Measurements from ENCODE around the gene DLG1.

The DLG1 gene

DNA sequence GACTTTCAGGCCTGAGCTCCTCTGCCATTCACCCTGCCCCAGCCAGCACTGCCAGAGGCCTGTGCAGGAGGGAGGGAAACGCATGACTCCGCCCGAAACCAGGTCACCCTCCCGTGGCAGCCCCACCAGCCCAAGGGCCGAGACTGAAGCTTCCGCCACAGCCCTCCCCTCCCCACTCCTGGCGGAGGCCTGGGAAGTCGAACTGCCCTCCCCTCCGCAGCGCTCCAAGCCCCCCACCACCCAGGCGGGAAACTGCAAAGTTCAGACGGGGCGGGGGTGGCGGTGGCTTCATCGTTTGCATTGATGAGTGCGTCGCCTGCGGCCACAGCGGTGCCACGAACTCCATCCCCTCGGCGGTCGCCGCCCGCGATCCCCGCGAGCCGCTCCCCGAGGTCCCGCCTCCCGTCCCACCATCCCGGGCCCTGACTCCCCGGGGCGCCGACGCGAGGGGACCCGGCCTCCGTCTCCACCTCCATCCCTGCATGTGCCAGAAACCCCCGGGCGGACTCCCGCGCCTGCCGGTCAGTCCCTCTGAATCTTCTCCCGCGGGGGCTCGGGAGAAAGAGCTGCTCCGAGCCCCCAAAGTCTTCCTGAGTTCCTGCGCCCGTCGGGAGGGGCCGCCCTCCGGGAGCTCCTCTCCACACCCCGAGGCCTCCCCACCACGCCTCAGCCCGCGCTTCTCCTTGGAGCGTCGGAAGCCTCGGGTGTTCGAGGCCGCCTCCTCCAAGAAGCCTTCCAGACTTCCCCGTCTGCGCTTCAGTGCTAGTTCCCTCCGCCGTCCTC, 269.5 kb downstream of the DLG1 start:
- DNase-seq (ENCODE audit: low spot score), result no peak

DNA sequence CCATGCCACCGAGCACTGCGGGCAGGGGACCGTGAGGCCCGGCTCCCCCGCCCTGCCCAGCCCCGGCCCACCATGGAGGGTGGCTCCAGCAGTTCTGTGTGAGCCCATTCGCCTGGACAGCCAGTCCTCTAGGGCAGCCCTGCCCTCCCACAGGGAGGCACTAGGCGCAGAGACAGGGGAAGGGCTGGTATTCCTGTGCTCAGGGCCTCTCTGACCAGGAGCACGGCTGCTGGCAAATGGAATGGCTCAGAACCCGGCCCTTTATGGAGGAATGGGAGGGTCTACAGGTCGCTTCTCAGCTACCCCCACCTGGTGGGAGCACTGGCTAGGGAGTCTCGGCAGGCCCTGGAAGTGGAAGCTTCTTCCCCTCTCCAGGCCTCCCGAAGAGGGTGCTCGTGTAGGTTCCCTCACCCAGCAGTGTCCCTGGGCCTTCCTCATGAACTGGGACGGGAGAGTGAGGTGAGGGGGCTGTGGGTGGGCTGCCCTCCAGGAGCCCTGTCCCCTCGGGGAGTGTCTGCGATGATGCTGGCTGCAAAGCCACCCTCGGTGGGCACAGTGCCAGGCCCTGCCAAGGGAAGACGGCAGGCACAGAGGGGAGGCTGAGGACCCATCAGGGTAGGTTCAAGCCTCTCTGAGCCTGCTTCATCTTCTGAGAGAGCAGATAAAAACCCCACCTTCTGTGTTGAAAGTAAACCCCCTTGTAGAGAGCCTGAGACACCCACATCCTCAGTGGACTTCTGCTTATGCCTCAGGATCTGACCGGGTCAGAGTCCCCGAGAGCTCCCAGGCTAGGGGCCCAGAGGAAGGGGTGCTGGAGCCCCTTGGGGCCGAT, 270.3 kb downstream of the DLG1 start:
- DNase-seq (ENCODE audit: low spot score), result no peak

DNA sequence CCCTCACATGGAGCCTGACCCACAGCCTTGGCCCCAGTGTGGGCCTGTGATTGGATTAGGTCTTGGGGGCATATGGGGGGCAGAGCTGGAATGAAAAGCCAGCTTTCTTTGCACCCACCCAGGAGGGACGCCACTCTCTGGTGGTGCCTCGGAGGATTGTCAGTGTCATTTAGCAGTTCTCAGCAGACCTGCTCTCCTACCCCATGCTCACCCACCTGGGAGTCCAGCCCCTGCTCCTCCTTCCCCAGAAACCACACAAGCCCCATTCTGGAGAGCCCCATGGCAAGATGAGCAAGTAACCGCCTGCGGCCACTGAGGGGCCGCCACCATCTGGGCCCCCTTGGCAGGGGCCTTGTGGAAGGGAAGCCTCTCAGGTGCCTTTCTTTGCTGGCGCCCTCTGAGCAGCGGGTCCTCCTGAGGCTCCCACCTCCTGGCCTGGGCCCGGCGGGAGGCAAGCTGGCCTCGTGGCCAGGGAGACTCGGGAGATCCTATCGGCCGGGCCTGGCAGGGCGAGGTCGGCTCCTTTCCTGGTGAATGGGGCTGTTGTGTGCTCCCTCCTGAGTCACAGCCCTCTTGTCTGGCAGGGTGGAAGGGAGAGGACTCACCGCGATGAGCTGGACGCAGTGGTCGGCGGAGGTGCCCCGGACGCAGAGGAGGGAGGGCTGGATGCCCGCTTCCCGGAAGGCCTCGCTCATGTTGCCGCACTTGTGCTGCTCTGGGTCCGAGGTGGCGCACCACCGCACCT, 271.1 kb downstream of the DLG1 start:
- no peak for DNase-seq (ENCODE audit: low spot score)

DNA sequence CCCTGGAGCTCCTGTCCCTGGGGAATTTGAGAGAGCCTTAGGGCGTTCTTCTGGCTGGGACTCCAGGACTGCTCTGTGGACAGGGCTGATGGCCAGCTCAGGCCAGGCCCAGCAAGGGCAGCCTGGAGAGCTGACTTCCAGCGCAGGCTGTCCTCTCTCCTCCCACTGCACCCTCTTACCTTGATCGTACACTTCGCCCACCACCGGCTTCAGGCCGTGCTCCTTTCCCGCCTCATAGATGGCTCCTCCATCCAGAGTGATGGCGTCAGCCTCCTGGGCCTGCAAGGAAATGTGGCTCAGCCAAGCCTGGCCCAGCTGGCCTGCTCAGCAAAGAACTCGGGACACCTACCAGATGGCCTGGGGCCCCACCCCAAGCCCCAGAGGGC, 271.9 kb downstream of the DLG1 start:
- no peak for DNase-seq (ENCODE audit: low spot score)

DNA sequence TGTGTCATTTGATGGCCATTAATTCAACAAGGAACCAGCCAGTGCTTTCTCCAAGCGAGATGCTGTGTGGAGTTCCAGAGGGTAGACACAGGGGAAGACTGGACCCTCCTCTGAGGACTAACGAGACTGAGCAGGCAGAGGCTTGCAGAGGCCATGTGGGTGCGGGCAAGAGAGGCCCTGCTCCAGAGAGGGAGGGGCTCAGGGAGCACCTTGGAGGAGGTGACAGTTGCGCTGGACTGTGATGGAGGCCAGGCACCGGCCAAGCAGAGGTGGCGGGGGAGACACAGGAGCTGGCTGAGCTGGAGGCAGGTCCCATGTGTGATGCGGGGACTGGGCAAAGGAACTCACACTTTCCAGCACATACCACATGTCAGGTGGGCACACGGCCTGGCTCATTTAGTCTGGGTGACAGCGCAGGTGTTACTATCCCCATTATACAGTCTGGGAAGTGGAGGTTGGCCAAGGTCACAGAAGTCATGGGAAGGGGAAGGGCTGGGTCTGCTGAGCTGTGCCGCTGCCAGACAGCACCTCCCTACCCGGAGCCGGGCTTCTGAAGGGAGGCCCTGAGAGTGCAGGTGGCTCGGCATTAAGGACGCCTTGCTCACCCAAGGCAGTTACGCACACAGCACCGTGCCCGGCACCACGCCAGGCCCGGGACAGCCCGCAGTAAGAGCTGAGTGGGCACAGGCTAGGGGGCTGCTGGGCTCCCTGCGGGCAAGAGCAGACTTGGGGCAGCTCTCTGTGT, 272.5 kb downstream of the DLG1 start:
- DNase-seq (ENCODE audit: low spot score), result no peak

DNA sequence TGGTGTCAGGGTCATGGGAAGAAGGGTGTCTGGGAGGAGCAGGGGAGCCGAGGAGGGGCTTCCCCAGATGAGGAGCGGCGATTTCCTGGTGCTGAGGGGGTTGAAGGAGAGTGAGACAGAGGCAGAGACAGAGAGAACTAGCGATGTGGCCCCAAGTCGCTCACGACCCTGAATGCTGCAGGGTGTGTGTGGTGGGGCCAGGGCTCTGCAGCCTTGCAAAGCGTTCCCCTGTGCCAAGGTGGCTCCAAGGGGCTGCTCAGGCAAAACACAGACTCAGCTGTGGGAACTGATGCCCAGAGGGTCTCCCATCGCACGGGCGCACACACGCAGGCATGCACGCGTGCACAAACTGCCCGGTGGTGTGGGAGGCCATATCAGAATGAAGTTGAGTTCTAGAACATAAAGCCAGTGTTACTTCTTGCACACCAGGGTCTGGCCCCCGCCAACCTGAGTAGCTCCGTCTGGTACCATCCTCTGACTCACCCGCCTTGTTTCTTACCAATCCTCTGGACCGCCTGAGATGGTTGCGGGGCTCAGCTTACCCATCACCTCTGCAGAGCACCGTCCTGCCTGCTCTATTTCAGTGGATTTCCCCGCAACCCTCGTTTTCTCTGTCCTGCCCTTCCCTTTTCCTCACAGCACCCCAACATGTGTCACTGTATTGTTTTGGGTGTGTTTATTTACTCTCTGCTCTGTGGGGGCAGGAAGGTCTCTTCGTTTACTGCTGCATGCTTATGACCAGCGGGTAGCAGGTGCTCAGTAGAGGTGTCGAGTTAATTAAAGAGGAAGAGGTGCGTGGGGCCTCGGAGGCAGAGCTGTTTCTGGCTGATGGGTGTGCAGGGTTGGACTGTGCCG, 273.3 kb downstream of the DLG1 start:
- no peak for DNase-seq (ENCODE audit: low spot score)

DNA sequence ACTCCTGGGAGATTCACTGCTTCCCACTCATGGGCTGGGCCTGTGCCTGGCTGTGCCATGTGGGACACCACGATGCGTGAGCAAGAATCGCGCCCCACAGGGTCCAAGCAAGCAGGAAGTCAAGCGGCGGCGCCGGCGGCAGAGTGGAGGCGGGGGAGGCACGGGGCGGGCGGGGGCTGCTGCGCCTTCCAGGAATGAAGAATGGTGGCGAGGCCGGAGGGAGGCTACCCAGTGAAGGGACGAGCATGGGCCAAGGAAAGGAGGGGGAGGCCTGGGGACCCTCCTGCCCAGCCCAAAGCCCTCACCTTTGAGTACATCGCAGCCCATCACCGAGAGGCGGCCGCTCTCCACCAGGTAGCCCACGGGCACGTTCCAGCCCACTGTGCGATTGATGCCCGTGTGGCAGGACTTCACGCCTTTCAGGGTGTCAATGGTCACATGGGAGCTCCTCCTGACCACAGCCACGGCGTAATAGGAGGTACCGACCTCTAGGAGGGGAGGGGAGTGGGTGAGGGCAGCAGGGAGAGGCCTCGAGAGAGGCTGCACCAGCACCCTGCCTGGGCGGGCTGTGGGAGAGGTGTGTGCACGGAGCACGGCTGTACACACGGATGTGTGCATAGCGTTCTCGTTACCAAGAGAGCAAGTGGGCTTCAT, 274.3 kb downstream of the DLG1 start:
- no peak for DNase-seq (ENCODE audit: low spot score)

DNA sequence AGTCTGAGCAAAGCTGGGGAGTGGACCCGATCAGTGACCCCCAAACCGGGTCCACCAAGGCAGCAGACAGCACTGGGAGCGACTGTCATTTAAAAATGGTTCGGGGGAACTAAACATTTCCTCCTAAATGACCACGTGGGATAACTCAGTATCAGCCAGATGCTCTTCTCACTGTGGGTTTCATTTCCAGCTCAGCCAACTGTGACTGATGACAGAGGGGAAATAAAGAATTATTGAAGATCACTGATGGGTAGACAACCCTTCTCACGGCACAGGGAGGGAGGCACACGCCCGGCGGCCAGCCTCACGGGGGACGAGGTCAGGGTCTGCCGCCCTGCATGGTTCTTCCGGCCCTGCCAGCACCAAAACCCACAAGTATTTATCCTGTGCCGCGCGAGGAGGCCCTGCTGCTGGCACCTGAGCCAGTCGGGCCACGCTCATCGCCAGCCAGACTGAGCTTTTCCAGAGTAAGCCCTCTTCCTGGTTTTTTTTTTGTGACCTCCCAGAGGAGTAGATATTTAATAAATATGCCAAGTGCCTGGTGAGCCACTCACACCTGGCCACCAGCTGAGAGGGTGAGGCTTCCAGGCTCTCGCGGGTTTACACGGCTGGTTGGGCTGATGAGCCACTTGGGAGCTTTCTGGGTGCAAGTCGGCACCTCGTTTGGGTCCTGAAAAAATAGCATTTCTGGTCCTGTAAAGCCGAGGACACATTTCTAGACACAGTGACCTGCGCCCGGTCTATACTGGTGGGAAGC, 275.0 kb downstream of the DLG1 start:
- no peak for DNase-seq (ENCODE audit: low spot score)

DNA sequence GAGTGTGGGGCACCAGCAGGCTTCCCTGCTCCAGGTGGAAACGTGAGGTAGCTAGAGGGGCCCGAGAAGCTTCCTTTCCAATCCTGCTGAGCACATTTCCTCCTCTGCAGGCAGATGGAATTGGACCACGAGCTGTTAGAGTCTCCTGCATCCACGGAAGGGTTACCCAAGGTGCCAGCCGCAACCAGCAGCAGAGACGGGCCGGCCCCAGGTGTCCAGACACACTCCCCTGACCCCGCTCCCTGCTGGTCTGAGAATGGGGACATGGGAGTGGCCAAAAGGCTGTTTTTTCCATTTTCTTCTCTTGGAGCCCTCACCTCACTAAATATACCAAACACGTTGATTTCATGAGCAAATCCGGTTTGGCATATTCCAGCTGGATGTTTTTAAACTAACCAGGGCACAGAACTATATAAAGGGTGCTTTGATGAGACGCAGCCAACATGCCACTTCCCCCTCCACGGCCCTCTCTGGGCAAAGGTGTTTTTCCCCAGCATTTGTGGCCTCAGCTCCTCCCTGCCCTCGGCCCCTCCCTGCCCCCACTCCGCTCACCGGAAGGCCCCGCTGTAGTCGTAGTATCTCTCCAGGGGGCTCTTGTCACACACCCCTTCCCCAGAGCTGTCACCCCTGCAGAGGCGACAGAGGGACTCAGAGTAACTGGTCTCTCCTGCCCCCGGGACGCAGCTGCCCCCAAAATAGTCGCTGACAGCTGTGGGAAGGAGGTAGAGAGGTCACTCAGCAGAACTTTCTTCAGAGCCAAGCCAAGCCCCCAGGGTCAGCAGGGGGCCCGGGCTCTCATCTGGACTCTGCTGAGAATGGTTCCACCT, 275.8 kb downstream of the DLG1 start:
- no peak for DNase-seq (ENCODE audit: low spot score)

DNA sequence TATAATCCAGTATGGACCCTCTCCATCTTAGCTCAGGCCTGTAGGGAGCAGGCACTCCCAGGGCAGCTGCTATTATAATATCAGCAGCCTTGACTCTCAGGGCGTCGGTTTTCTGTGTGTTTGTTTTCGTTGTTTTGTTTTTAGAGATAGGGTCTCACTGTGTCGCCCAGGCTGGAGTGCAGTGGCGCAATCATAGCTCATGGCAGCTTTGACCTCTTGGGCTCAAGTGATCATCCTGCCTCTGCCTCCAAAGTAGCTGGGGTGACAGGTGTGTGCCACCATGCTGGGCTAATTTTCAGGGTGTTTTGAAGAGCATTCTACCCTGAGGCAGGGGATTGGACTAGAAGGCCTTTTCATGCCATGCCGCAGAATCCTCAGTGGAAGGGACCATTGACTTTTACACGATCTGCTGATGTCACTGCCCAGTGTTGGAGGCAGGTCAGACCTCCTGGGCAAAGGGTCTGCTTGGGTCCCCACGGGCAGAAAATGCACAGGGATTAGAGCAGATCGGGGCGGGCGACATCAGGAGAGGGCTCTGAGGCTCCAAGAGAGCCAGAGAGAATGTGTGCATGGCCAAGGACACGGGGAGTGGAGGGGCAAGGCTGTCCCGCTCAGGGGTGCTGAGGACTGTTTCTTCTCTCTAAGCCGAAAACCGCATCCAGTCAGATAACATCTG, 276.5 kb downstream of the DLG1 start:
- no peak for DNase-seq (ENCODE audit: low spot score)

DNA sequence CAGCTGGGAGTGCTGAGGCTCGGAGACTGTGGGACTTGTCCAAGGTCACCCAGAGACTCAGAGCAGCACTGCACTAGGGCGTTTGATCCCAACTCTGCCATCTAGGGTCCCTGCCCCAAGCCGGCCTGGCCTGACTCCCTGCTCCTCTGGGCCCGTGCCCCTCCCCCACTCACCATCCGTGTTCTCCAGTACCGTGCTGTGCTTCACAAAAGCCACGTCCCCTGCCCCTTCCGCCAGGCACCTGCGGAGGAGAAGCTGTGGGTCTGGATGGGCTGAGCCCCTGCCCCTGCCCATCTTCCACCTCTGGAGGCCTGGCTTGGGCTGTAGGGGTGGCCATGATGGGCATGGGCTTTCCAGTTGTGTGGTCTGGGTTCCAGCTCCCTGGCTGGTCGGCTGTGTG, 277.2 kb downstream of the DLG1 start:
- DNase-seq (ENCODE audit: low spot score), result no peak

DNA sequence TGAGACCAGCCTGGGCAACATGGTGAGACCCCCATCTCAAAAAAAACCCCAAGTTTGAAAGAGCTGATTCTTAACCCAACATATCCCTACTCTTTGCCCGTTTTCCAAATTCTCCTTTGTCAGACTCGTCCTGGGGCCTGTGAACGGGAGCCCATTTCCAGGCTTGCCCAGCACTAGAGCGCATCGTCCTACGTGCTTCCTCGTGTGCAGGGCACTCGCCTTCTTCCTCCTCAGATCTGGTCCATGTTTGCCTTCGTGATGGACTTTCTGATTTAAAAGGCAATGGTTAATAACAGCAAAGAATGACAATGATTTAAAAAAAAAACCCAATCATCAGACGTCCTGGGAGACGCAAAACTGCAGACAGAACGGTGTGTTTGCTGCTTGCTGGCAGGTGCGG, 278.9 kb downstream of the DLG1 start:
- DNase-seq (ENCODE audit: low spot score), result no peak

DNA sequence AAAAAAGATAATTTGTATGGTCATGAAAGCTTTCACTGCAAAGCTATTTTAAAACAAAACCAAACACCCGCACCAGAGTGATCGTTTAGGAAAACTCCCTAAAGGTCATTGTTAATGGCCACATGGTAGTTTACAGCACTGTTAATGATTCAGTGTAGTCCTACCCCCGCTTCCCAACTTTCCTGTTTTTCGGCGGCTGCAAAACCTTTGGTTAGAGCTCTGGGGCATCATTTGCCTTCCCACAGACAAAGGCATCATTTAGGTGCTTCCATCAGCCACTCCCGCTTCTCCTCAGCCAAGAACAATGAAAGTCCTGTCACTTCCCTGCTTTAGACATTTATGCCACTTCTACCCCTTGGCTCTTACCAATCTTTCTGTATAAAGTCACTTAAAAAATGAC, 279.4 kb downstream of the DLG1 start:
- no peak for DNase-seq (ENCODE audit: low spot score)

DNA sequence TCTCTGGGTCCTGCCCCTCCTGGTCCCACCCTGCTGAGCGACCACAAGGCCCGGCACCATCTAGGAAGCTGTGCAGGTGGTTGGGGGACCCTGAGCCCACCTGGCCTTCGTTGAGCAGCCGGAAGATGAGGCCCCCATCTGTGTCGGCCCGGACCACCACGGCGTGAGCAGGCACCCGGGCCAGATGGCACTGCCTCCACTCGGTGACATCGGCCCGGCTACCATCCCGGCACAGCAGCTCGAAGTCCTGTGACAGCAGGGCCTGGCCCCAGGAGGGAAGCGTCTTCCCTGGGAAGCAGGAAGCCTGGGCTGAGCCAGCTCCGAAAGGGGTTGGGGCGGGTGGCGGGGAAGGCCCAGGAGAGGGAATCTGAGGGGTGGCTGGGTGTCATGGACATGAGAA, 281.4 kb downstream of the DLG1 start:
- DNase-seq (ENCODE audit: low spot score), result no peak

DNA sequence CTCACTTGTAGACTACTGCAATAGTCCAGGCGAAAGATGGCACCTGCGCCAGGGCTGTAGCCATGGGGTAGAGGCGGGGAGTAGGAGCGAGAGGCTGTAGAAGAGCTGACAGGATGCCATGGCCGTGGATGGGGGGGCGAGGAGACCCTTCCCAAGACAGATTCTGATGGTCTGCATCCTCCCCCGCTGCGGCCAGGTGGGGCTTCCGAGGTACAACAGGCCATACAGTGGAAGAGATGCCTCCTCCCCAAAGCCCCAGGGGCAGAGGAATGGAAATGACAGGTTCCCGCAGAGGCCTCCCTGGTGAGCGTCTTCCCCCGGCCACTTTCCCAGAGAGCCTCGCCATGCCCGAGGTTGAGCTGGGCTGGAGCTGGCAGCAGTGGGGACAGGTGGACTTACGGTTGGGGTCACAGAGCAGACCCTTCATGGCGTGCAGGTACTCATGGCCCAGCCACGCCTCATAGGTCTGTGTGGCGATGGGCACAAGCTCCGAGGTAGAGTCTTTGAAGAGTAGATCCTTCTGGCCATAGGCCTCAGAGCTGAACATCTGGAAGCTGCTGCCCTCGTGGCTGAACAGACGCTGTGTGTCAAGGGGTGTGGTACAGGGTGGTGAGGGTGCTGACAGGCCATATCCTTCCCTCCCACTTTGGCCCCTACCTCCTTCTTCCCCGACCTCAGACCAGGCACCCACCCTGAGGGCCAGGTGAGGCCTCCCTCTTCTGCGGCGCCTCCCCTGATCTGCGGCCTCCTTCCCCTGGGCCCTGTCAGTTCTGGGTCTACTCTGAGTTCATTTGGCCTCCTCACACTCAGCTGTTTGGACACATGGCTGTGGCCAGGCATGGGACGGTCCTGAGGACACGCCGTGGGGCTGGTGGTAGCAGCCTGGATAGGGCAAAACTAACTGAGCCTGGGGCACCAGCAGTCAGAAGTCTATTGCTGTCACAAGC, 282.3 kb downstream of the DLG1 start:
- no peak for DNase-seq (ENCODE audit: low spot score)

DNA sequence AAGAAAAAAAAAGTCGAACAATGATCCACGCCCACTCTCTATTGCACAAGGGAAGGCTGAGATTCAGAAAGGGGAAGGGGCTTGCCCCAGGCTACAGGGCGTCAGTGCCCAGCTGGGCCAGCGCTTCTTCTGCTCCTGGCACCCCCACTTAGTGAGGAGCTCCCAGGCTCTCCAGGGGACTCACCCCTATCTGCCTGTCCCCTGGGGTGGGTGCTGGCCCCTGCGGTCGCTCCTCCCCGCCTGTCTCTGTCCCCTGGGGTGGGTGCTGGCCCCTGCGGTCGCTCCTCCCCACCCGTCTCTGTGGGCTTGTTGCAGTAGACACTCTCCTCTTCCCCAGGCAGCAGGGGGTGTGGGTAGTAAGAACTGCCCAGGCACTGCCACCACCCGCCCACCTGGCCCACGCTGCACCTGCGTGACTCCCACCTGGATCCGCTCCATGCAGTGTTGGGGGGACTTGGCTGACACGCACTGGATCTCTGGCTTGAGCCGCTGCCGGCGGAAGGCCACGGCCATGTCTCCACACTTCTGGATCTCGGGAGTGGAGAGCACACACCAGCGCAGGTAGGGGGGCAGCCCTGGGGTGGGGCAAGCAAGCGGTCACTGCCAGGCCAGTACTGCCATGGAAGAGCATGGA, 283.4 kb downstream of the DLG1 start:
- no peak for DNase-seq (ENCODE audit: low spot score)

DNA sequence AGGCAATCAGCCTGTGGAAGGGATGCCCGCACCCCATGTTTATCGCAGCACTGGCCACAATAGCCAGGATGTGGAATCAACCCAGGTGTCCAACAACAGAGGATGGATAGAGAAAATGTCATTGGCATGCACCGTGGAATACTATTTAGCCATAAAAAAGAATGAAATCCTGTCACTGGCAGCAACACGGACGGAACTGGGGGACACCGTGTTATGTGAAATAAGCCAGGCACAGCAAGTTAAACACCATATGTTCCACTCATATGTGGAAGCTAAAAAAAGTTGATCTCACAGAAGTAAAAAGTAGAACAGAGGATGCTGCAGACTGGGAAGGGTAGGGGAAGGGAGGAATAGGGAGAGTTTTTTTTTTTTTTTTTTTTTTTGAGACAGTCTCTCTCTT, 284.4 kb downstream of the DLG1 start:
- DNase-seq (ENCODE audit: low spot score), result no peak
